Stimulated activated CD4-positive, alpha-beta T cell treated with anti-CD3 and anti-CD28 coated beads, Interleukin-15, amount 100 ng/mL, for 48 hours (primary cell): Measurements from ENCODE around the gene FAM78A.
"Not testable (repeated sequence)": the region's sequence is repeated elsewhere in the genome, so short reads cannot be mapped to it uniquely, and the experiment has no call there.

Experiments
- DNase-seq, 2 donors: peaks; one replicate each; pipeline ENCODE4 v3.0.0-alpha.2; 2020; ENCODE audit warnings: low read depth in 2 of 2

The FAM78A gene

GRCh38 chr9:131282175-131282574, 5.9 kb upstream of the FAM78A start:
- no peak for DNase-seq

DNA sequence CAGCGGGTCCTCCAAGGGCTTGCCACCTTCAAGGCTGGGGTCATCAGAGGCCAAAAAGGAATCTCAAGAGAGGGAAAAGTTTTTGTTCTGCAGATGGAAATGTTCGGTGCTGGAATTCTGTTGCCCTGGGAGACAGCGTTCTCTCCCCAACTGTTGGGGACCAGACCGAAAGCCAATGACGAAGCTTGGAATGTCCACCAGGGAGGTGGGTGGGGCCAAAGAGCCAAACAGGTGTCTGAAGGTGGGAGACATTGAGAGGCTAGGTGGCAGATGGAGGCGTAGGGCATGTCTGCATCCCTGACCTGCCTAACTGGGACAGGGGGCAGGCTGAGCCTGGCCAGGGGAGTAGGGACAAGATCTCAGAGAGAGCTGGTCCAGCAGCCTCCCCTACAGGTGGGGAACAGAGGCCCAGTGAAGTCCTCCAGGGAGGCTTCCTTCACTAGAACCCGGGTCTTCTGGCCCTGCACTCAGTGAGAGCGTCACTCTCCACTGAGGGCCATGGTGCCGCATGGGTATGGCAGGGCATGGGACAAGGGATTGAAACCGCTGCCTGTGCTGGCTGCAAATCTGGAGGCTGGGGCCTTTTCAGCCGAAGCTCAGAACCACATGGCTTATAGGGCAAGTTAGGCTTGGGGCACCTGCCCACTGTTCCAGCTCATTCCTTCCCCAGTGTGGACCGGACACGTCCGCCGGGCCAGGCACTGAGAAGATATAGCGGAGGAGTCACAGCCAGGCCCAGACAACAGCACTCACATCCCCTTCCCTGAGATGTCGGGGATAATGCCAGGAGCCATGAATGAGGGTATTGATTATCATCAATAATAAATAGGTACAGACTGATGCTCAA, 5.0 kb upstream of the FAM78A start:
- DNase-seq: no peak

GRCh38 chr9:131280660-131281059, 4.3 kb upstream of the FAM78A start:
- DNase-seq: no peak

- DNase-seq: no peak
Observed at GRCh38 chr9:131279863-131280570, 3.7 kb upstream of the FAM78A start.

GRCh38 chr9:131279196-131279862, 3.0 kb upstream of the FAM78A start:
- no peak for DNase-seq

DNA sequence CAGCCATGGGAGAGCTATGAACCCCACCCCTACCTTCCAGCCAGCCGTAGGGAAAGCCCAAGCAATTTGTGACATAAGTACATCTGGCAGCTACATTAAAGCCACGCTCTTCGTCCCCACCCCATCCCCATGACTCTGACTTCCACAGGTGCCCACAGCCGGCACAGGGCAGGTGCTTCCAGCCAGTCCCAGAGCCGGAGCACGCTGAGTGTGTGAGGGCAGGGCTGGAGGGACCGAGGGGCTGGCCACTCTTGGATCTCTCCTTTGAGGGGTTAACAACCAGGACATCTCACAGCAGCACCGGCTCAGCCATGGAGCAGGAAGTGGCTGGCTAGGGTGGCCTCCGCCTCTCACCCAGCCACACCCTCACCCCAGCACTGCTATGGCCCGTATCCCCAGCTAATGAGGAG, 2.4 kb upstream of the FAM78A start:
- DNase-seq: no peak

GRCh38 chr9:131277910-131278701, 1.8 kb upstream of the FAM78A start:
- peak; percentile 60 to 67 for DNase-seq

DNA sequence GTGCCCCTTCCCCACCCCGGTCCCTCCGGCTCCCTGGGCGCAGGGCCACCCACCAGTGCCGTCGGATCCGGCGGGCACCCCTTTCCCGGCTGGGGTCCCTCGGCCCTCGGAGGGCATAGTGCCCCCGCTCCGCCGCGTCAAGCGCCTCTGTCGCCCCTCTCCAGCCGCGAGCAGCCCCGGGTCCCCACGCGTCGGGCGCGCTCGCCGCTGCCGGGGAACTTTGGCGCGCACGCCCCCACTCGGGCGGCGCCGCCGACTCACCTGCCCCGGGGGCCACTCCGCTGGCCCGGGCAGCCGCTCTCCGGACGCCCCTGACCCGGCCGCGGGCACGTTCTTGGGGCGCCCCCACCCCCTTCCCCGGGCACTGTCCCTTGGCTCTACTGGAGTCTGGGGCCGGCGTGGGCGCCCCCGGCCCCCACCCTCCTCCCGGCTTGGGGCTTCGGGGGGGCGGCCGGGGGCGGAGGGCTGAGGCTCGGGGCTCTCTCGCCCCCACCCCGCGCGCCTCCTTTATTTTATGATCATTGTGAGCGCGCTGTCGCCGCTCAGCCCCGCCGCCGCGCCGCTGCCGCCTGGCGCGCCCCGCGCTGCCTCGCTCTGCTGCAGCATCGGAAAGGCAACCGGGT, 1.1 kb upstream of the FAM78A start:
- no peak for DNase-seq

DNA sequence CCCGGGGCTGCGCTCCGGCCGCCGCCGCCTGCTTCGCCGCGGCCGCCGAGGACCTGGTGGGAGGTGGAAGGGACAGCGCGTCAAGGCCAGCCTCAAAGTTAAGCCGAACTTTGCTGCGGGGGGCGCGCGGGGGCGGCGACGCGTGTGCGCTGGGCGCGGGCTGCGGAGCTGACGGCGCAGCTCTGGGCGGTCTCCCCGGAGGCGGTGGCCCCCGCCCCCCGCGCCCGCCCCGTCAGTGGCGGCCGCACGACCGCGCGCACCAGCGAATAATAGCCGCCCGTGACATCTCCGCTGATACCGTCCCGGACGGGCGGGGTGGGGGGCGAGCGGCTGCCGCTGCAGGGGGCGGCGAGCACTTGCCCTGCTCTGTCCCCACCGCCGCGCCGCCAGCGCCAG, 579 bp upstream of the FAM78A start:
- no peak for DNase-seq

DNA sequence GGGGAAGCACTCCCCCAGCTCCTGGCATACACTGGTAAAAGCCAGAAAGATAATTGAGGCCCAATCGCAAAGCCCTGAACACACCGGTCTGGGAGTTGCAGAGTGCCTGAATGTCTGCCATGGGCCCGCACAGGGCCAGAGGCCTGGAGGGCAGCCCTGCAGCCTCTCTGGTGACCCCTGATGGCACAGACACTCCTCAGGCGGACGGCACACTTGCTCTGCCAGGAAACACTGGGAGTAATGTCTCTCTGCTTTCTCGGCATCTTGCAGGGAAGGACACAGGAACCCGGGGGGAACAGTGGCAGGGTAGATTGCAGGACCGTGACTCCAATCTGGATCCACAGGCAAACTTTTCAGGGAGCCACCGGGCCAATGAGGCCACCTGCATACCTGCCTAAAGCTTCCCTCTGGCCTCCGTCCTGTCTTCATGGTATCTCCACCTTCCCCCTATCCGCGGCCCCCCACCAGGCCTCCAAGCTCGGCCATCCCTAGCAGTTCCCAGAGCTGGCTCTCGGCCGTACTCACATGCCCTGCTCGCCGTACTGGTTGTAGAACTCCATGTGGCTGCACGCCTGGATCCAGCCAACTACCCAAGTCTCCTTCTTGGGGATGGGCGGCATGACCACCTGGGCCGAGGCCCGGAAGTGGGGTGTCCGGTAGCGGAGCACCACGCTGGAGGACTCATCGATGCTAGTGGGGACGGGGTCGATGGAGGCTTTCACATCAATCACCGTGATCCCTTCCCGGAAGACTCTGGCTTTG, 797 bp downstream of the FAM78A start:
- DNase-seq: no peak

DNA sequence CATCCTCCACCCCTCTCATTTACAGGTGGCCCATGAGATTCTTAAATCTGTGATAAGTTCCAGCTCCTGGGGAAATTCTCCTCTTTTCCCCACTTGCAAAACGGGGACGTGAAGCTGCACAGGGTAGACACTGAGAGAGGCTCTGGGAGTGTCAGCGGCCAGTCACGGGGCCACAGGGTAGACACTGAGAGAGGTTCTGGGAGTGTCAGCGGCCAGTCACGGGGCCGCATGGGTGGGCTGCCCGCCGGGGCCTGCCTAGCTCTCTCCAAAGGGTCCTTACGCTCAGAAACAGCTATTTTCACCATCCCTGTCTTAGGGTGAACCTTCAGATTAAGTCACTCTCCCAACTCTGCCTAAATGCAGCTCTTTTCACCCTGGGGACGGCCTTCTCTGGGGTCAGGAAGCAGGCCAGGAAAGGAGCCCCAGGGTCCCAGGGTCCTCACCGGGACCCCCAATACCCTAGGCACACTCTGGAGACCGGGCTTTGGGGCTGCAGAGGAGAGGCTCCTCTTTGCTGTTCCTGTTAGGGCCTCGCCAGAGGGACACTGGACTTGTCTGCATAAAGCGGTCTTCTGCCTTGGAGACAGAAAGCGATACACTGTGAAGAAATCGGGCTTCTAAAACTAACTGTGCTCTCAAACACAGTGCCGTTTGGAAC, 1.5 kb downstream of the FAM78A start:
- DNase-seq: no peak

DNA sequence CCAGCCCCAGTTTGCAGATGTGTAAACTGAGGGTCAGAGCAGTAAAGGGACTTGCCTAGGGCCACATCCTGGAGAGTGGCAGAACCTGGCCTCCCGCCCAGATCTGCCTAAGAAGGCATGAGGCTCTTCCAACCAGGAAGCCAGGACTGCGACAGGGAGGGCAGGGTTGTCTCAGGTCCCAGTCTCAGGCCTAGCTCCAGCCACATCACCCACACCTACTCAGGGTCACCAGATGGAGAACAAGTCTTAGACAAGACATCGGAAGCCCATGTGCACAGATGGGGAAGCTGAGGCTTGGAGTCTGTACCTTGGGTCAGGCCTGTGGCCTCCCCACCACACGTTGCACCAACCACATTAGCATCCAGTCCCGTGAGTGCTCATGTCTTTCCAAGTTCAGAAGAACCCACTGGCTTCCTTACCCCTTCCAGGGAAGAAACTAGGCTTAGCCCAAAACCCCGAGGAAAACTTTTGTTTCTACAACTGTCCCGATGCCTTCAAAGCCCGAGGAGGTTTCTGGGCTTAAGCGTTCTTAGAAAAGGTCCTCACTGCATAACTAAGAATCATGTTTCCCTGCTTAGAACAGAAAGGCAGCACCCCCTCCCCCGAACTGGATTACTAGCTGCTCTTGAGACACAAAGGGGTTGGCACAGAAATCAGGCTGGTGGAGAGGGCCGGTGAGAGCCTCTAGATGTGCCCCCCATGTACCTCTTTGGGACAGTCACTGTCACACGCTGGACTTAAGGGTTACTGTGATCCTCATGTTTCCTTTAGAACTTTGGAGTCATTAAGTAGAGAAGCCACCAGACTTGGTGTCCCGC, 2.2 kb downstream of the FAM78A start:
- DNase-seq: no peak

- no peak for DNase-seq
Observed at GRCh38 chr9:131273146-131273855, 3.0 kb downstream of the FAM78A start.

GRCh38 chr9:131272212-131272611, 4.1 kb downstream of the FAM78A start:
- DNase-seq: no peak

- no peak for DNase-seq
Observed at GRCh38 chr9:131271506-131271931, 4.8 kb downstream of the FAM78A start.

DNA sequence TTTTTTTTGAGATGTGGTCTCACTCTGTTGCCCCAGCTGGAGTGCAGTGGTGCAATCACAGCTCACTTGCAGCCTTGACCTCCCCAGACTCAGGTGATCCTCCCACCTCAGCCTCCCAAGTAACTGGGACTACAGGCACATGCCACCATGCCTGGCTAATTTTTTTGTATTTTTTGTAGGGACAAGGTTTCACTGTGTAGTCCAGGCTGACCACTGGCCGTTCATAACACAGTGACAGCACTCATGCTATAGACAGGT, 5.4 kb downstream of the FAM78A start:
- not testable (repeated sequence) for DNase-seq

DNA sequence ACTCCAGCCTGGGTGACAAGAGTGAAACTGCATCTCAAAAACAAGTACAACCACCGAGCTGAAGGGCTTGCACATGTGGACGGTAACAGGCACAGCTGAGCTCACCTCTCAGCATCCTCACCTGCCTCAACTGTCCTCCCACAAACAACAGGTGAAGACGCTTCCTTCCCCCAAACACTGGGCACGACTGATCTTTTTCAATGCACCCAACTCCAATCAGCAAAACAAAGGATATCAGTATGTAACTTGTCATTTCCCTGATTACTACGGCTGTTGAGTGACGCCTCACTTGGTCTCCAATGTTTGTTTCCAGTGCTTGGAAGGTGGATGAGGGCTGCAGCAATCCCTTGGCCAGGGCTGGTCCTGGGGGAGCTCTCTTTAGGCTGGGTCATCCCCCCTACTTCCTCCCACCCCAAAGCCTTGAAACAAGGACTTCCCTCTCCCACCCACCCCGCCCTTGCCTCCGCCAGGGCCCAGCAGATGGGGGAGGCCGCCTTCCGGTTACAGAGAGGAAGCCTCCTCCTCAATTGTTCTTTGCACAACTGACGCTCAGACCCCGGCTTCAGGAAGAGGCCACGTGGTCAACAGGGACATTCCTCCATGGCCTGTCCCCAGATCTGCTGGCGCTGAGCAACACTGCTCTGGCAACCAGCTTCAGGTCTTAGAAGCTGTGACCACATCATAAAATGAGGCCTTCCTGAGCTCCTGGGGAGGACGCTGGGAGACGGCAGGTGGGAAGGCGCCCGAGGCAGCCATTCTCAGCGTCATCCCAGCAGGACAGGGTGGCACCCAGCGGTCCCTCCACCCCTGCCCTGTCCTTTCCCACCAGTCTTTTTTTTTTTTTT, 5.9 kb downstream of the FAM78A start:
- DNase-seq: no peak
